22Rv1 (cell line): ENCODE data around the gene MAGOHB.

Experiments used
- CTCF ChIP-seq: fragments of 450-650 bp; IDR thresholded peaks from 2 replicates; pipeline ENCODE4 v1.5.1; 2017; ENCODE audit warnings: mild to moderate bottlenecking
- ZFX ChIP-seq: fragments of 450-650 bp; IDR thresholded peaks from 2 replicates; pipeline ENCODE4 v1.6.1; 2017; ENCODE audit warnings: antibody characterized with exemption, borderline replicate concordance

- TF ChIP-seq CTCF (no peak), ZFX (no peak)
These were observed 29.0 kb downstream of the MAGOHB start for GRCh38 chr12:10584415-10584814.
